HuH-7.5 (cell line): ENCODE data around the gene SLC12A2.

Experiments
- DNase-seq: peaks from one replicate; pipeline ENCODE4 v3.0.0; 2011; ENCODE audit warnings: low spot score

Gene SLC12A2

GRCh38 chr5:128225245-128226030 is 141.9 kb downstream of the SLC12A2 start:
- no peak for DNase-seq

GRCh38 chr5:128228008-128228407 is 144.4 kb downstream of the SLC12A2 start:
- DNase-seq, result no peak

GRCh38 chr5:128228521-128228920 is 145.0 kb downstream of the SLC12A2 start:
- DNase-seq, result no peak

GRCh38 chr5:128234928-128235641 is 151.5 kb downstream of the SLC12A2 start:
- no peak for DNase-seq

- DNase-seq, result no peak
Measured at GRCh38 chr5:128236334-128236733, 152.8 kb downstream of the SLC12A2 start.

- no peak for DNase-seq
Measured at GRCh38 chr5:128237000-128237399, 153.4 kb downstream of the SLC12A2 start.

GRCh38 chr5:128237546-128237945 is 154.0 kb downstream of the SLC12A2 start:
- no peak for DNase-seq
